K562 (cell line): Measurements from ENCODE around the gene CISD3. TPM values are rescaled to one million over a fixed set of nuclear protein-coding genes. Genes with fewer than 3 reads are reported as not detected.

Experiments
- FIP1L1 ChIP-seq: fragments of 200-400 bp; formaldehyde crosslinking; IDR thresholded peaks from 2 replicates; pipeline ENCODE4 v1.6.1; 2018; ENCODE audit warnings: mild to moderate bottlenecking, low read depth, low read length; ENCODE audit not compliant: poor library complexity, severe bottlenecking
- ID3 ChIP-seq, 2 experiments: fragments of 250-450 bp in 1 of 2; fragments of 450-650 bp in 1 of 2; sonication (Bioruptor Pico) in 1 of 2; IDR thresholded peaks; 2 replicates each; pipeline versions ENCODE4 v1.6.1 to v1.8.0; 2016 to 2021; ENCODE audit warnings: mild to moderate bottlenecking in 2 of 2, moderate library complexity in 2 of 2, missing compliant biosample characterization in 1 of 2, missing genetic modification characterization in 1 of 2
- MAZ ChIP-seq, 2 experiments: fragments of 450-650 bp in 1 of 2; sonication (generic) in 1 of 2; formaldehyde crosslinking; IDR thresholded peaks in 1 of 2; conservative IDR thresholded peaks in 1 of 2; 2 replicates each; pipeline versions ENCODE4 v1.4.0 to v1.5.0; 2020; ENCODE audit warnings: mild to moderate bottlenecking in 1 of 2, missing genetic modification reagents in 1 of 2
- MTA1 ChIP-seq: fragments of 450-650 bp; IDR thresholded peaks from 2 replicates; pipeline ENCODE4 v1.6.1; 2017; ENCODE audit warnings: borderline replicate concordance
- PHB2 ChIP-seq: fragments of 450-650 bp; IDR thresholded peaks from 2 replicates; pipeline ENCODE4 v1.6.1; 2017; ENCODE audit warnings: low read depth
- POLR2G ChIP-seq: fragments of 200-400 bp; formaldehyde crosslinking; IDR thresholded peaks from 2 replicates; pipeline ENCODE4 v1.6.1; 2017; ENCODE audit warnings: low read depth, mild to moderate bottlenecking, antibody characterized with exemption, low read length, moderate library complexity
- SETDB1 ChIP-seq: IDR thresholded peaks from one replicate; pipeline ENCODE4 v1.6.1; 2012; ENCODE audit warnings: low read length, control low read depth, inconsistent platforms
- SMARCA4 ChIP-seq: fragments of 450-650 bp; IDR thresholded peaks from 2 replicates; pipeline ENCODE4 v1.6.1; 2016
- TAL1 ChIP-seq: fragments of 450-650 bp; IDR thresholded peaks from 2 replicates; pipeline ENCODE4 v1.6.1; 2016; ENCODE audit warnings: mild to moderate bottlenecking
- ZBTB26 ChIP-seq: fragments of 450-650 bp; formaldehyde crosslinking; IDR thresholded peaks from 2 replicates; pipeline ENCODE4 v1.4.0; 2022; ENCODE audit warnings: missing genetic modification characterization
- polyA plus RNA-seq, 8 experiments: library from polyadenylated mRNA; depleted of rRNA in 4 of 8; stranded (reverse) in 5 of 8; unstranded in 3 of 8; fragments of >200 nt; fragmentation: Nextera tagmentation in 2 of 8; fragmentation: Illumina TruSeq in 1 of 8; extraction: Ambion mirVana in 2 of 8; extraction: Trizol in 1 of 8; gene quantifications; 2 replicates each; pipeline versions ENCODE4 v1.2.1 to v1.2.3, GENCODE V29; 2011 to 2014; ENCODE audit warnings: inconsistent platforms in 1 of 8, missing spikeins in 1 of 8
- total RNA-seq, 7 experiments: library from RNA; depleted of rRNA in 6 of 7; stranded (reverse); fragments of >200 nt in 6 of 7; fragmentation: Illumina TruSeq in 2 of 7; extraction: Trizol in 2 of 7; gene quantifications; 2 replicates each; pipeline versions ENCODE4 v1.2.1 to v1.2.3, GENCODE V29; 2011 to 2021; ENCODE audit warnings: low replicate concordance in 1 of 7
- TF ChIP-seq, protein P1 (sequence below), 2 experiments: fragments of 450-650 bp; formaldehyde crosslinking in 1 of 2; IDR thresholded peaks; 2 replicates each; pipeline versions ENCODE4 v1.4.0 to v1.6.1; 2014 to 2020; ENCODE audit warnings: mild to moderate bottlenecking in 2 of 2, borderline replicate concordance in 1 of 2, low read depth in 1 of 2
- TF ChIP-seq, protein P2 (sequence below): fragments of 450-650 bp; formaldehyde crosslinking; IDR thresholded peaks from 2 replicates; pipeline ENCODE4 v1.4.0; 2020; ENCODE audit warnings: mild to moderate bottlenecking, moderate library complexity
- TF ChIP-seq, protein P3 (sequence below): sonication (generic); IDR thresholded peaks from 2 replicates; pipeline ENCODE4 v1.6.1; 2016

The CISD3 gene
- total and polyA plus RNA-seq, 9 of the 15 experiments (the other 6 are each of a cell fraction or from before 2014, with no cell fraction given), result 5.0 to 60.7 (median 15.7) TPM

DNA sequence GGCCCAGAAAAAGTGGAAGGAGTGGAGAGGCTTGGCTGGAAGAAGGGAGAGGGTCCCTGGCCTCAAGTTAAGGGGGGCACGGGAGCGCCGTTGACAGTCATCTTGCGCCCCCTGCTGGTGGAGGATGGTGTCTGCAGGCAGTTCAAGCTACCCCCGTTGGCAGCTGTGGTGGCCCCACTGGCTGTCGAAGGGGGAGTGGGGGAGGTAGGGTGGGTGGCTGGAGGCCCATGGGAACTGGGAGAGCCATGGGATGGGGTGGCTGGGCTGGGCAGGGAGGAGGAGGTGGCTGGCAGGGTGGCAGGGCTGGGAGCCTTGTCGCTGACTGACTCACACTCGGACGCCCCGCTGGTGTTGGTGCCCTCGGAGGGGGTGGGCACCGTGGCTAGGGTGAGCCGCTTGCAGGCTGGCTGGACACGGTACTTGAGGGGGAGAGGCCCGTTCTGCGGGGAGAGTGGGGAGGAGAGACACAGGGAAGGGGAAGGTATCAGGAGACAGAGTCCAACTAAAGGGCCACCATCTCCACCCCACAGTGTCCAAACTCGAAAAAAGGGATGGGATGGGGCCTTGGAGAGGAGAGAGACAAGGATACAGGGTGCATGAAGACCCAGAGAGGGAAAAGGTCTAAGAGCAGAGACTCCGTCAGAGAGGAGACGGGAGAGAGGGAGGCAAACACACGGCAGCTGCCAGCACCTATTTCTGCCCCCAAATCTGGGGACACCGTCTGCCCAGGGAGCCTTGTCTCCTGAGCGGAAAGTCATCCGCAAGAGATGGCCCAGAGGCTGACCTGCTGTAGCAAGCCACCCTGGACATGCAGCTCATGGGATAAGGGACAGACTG is 5.2 kb downstream of the CISD3 start (continued):
- TF ChIP-seq, protein P1, sequence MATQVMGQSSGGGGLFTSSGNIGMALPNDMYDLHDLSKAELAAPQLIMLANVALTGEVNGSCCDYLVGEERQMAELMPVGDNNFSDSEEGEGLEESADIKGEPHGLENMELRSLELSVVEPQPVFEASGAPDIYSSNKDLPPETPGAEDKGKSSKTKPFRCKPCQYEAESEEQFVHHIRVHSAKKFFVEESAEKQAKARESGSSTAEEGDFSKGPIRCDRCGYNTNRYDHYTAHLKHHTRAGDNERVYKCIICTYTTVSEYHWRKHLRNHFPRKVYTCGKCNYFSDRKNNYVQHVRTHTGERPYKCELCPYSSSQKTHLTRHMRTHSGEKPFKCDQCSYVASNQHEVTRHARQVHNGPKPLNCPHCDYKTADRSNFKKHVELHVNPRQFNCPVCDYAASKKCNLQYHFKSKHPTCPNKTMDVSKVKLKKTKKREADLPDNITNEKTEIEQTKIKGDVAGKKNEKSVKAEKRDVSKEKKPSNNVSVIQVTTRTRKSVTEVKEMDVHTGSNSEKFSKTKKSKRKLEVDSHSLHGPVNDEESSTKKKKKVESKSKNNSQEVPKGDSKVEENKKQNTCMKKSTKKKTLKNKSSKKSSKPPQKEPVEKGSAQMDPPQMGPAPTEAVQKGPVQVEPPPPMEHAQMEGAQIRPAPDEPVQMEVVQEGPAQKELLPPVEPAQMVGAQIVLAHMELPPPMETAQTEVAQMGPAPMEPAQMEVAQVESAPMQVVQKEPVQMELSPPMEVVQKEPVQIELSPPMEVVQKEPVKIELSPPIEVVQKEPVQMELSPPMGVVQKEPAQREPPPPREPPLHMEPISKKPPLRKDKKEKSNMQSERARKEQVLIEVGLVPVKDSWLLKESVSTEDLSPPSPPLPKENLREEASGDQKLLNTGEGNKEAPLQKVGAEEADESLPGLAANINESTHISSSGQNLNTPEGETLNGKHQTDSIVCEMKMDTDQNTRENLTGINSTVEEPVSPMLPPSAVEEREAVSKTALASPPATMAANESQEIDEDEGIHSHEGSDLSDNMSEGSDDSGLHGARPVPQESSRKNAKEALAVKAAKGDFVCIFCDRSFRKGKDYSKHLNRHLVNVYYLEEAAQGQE (IDR thresholded peaks at IDR 0.05; ENCODE audit: borderline replicate concordance), result peak; percentile 75
- TF ChIP-seq, protein P1 (CRISPR knock-in tag; IDR thresholded peaks at IDR 0.05; ENCODE audit: low read depth), result no peak
- no peak for TF ChIP-seq ID3 (CRISPR knock-in tag; IDR thresholded peaks at IDR 0.05)
- TF ChIP-seq ID3 (tag; IDR thresholded peaks at IDR 0.05), result no peak
- peak; percentile 77; the same call in 1 of the 2 replicates for TF ChIP-seq ZBTB26
- TF ChIP-seq PHB2, result no peak
- TF ChIP-seq TAL1, result no peak
- peak; percentile 71 for TF ChIP-seq POLR2G
- TF ChIP-seq, protein P2, sequence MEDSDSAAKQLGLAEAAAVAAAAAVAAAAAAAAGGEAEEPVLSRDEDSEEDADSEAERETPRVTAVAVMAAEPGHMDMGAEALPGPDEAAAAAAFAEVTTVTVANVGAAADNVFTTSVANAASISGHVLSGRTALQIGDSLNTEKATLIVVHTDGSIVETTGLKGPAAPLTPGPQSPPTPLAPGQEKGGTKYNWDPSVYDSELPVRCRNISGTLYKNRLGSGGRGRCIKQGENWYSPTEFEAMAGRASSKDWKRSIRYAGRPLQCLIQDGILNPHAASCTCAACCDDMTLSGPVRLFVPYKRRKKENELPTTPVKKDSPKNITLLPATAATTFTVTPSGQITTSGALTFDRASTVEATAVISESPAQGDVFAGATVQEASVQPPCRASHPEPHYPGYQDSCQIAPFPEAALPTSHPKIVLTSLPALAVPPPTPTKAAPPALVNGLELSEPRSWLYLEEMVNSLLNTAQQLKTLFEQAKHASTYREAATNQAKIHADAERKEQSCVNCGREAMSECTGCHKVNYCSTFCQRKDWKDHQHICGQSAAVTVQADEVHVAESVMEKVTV, result peak; percentile 59; the same call in 1 of the 2 replicates
- TF ChIP-seq SETDB1, result no peak
- TF ChIP-seq MTA1, result 0 out of 2 replicates have a peak, but pooled peaks have one; percentile 19
- TF ChIP-seq FIP1L1, result peak; percentile 36
- peak; percentile 62 for TF ChIP-seq SMARCA4
- peak in 1 of 2 experiments; percentile 24; a peak in 1 of 4 replicates for TF ChIP-seq MAZ (CRISPR knock-in tag; conservative IDR thresholded peaks at IDR 0.05 in 1 of 2, IDR thresholded peaks at IDR 0.05 in 1 of 2)
- TF ChIP-seq, protein P3, sequence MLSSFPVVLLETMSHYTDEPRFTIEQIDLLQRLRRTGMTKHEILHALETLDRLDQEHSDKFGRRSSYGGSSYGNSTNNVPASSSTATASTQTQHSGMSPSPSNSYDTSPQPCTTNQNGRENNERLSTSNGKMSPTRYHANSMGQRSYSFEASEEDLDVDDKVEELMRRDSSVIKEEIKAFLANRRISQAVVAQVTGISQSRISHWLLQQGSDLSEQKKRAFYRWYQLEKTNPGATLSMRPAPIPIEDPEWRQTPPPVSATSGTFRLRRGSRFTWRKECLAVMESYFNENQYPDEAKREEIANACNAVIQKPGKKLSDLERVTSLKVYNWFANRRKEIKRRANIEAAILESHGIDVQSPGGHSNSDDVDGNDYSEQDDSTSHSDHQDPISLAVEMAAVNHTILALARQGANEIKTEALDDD, result no peak
